C4-2B (cell line): ENCODE results near the gene L3MBTL2.

Experiments used
- CTCF ChIP-seq: fragments of 450-650 bp; conservative IDR thresholded peaks from 2 replicates; pipeline ENCODE4 v1.5.1; 2017; ENCODE audit warnings: mild to moderate bottlenecking
- ZFX ChIP-seq: fragments of 450-650 bp; IDR thresholded peaks from 2 replicates; pipeline ENCODE4 v1.6.1; 2017

DNA sequence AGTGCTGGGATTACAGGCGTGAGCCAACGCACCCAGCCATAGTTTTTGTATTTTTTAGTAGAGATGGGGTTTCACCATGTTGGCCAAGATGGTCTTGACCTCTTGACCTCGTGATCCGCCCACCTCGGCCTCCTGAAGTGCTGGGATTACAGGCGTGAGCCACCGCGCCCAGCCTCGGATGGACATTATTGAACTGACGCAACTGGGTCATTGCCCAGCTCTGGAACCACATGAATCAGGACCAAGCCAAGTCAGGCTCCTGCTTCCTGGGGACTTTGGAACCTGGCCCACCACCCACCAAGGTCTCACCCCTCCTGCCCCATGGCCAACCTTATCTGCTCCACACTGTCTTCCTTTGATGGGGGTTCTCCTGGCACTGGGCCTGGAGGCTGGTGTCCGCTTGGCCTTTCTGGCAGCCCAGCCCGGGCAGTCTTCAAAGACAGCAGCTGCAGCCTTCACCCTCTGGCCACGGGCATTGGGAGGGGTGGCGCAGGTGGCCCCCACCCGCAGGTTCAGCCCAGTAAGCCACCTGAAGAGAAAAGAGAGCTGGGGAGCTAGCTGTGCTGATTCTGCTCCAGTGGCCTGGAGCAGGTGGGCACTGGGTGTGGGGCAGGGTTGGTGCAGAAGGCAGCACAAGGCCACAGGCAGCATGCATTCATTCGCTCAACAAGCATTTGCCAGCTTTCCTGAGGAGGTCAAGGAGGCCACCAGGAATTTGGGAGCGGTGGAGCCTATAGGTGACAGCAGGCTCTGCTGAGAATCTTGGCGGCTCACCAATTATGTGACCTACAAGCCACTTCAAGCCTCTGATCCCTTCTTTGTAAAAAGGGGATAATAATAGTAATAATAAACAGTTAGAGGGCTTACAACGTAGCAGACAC, 29.9 kb downstream of the L3MBTL2 start:
- TF ChIP-seq CTCF (no peak), ZFX (no peak)
